Hematopoietic multipotent progenitor cell treated with erythropoietin and hydrocortisone succinate and interleukin-3 and kit ligand, for 17 days (in vitro differentiated cells): Measurements from ENCODE around the gene USP54.
A peak's percentile ranks its signal among the peaks of the same experiment; 100 is the strongest.

Source experiments
- DNase-seq: peaks from one replicate; pipeline ENCODE4 v3.0.0-alpha.2; 2015; ENCODE audit warnings: low spot score

USP54 gene

GRCh38 chr10:73519336-73519735 is 71.8 kb downstream of the USP54 start:
- DNase-seq = no peak

GRCh38 chr10:73517166-73517888 is 73.8 kb downstream of the USP54 start:
- no peak for DNase-seq

GRCh38 chr10:73512207-73512743 is 78.9 kb downstream of the USP54 start:
- no peak for DNase-seq

GRCh38 chr10:73509695-73510094 is 81.4 kb downstream of the USP54 start:
- no peak for DNase-seq

- no peak for DNase-seq
Measured at GRCh38 chr10:73506491-73506890, 84.7 kb downstream of the USP54 start.

GRCh38 chr10:73506074-73506473 is 85.1 kb downstream of the USP54 start:
- DNase-seq = no peak

GRCh38 chr10:73503037-73503436 is 88.1 kb downstream of the USP54 start:
- DNase-seq = no peak

- DNase-seq = no peak
Measured at GRCh38 chr10:73501651-73502050, 89.5 kb downstream of the USP54 start.

GRCh38 chr10:73497623-73498022 is 93.5 kb downstream of the USP54 start:
- no peak for DNase-seq

- peak; percentile 90 for DNase-seq
Measured at GRCh38 chr10:73495884-73496674, 95.1 kb downstream of the USP54 start, which contains the start of gene PPP3CB. PPP3CB (minus strand) TSS chr10:73496024; CDS start chr10:73495889, 135 bp downstream.

GRCh38 chr10:73495226-73495883 is 95.8 kb downstream of the USP54 start:
- peak; percentile 92 for DNase-seq

- no peak for DNase-seq
Measured at GRCh38 chr10:73494877-73495225, 96.3 kb downstream of the USP54 start.

GRCh38 chr10:73494213-73494612 is 96.9 kb downstream of the USP54 start:
- no peak for DNase-seq

- DNase-seq = no peak
Measured at GRCh38 chr10:73493781-73494180, 97.4 kb downstream of the USP54 start.

- DNase-seq = no peak
Measured at GRCh38 chr10:73486601-73487000, 104.5 kb downstream of the USP54 start.

GRCh38 chr10:73485320-73485719 is 105.8 kb downstream of the USP54 start:
- DNase-seq = no peak

- DNase-seq = no peak
Measured at GRCh38 chr10:73480158-73480557, 111.0 kb downstream of the USP54 start.

GRCh38 chr10:73478636-73479035 is 112.5 kb downstream of the USP54 start:
- no peak for DNase-seq

GRCh38 chr10:73471226-73471625 is 119.9 kb downstream of the USP54 start:
- no peak for DNase-seq

GRCh38 chr10:73469579-73469978 is 121.6 kb downstream of the USP54 start:
- no peak for DNase-seq

GRCh38 chr10:73467206-73467605 is 123.9 kb downstream of the USP54 start:
- no peak for DNase-seq

GRCh38 chr10:73465978-73466726 is 125.0 kb downstream of the USP54 start:
- DNase-seq = no peak
